ENCODE data around the gene ERGIC1. TPM values are rescaled to one million over a fixed set of nuclear protein-coding genes. Genes with fewer than 3 reads are reported as not detected.

Gene ERGIC1
- total RNA-seq, 4 donors from 2014 or later, result 60.9 to 123 (median 99.3) TPM

DNA sequence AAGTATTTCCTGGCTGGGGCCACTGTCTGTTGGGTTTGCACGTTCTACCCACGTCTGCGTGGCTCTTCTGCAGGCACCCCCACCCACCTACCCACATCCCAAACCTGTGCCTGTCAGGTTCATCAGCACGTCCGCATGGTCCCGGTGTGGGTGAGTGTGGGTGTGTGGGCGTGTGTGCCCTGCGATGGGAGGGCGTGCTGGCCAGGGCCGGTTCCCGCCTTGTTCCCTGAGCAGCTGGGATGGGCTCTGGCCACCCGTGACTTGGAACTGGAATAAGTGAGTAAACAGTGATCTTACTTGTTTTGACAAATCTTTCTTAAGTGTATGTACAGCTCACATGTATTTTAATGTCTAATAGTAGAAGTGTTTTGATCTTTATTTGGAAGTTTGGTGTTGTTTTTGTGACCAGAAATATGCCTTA lies 20.4 kb downstream of the ERGIC1 start:
- peak; percentile 62 to 67 for DNase-seq (ENCODE audit: low spot score in 2 of 2)
- no peaks in the 10 kb centered on the region for H3K36me3 ChIP-seq
- no peak overlapping the region for H3K4me3 ChIP-seq
- WGBS, 2 donors, result 43 to 47% methylated on average over 12 of the region's 12 CpGs
- H3K27ac ChIP-seq, result peak overlapping the region; percentile 66 to 91 (median 79)
- peaks cover 0 to 82% (median 48%) of the 10 kb centered on the region in 4 donors for H3K4me1 ChIP-seq
- TF ChIP-seq POLR2A (IDR thresholded peaks at IDR 0.05) (peak in 1 of 2 donors; percentile 24), EP300 (IDR thresholded peaks at IDR 0.05) (peak; percentile 55 to 82)
- TF ChIP-seq, protein P1, sequence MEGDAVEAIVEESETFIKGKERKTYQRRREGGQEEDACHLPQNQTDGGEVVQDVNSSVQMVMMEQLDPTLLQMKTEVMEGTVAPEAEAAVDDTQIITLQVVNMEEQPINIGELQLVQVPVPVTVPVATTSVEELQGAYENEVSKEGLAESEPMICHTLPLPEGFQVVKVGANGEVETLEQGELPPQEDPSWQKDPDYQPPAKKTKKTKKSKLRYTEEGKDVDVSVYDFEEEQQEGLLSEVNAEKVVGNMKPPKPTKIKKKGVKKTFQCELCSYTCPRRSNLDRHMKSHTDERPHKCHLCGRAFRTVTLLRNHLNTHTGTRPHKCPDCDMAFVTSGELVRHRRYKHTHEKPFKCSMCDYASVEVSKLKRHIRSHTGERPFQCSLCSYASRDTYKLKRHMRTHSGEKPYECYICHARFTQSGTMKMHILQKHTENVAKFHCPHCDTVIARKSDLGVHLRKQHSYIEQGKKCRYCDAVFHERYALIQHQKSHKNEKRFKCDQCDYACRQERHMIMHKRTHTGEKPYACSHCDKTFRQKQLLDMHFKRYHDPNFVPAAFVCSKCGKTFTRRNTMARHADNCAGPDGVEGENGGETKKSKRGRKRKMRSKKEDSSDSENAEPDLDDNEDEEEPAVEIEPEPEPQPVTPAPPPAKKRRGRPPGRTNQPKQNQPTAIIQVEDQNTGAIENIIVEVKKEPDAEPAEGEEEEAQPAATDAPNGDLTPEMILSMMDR (IDR thresholded peaks at IDR 0.05), result no peak
- H3K9me3 ChIP-seq, result no peaks in the 10 kb centered on the region
- H3K27me3 ChIP-seq, result no peaks in the 10 kb centered on the region

DNA sequence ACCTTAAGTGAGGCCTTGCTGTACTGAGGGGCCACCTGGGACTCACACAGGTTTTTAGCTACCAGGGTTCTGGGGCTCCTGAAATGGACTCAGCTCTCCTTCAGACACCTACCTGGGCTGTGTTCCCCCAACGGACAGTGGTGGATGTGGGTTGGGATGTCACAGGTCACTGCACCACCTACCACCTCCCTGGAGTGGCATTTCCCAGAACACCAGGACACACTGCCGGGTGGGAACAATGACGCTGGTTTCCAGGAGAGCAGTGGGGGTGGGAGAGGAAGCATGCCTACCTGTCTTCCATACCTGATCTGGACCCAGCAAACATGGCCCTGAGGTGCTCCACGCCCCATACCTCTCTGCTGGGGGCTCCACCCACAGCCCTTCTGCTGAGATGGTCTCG lies 20.9 kb downstream of the ERGIC1 start:
- H3K36me3 ChIP-seq, result no peaks in the 10 kb centered on the region
- no peaks in the 10 kb centered on the region for H3K27me3 ChIP-seq
- no peaks in the 10 kb centered on the region for H3K9me3 ChIP-seq
- H3K27ac ChIP-seq, result peak overlapping the region; percentile 66 to 91 (median 79)
- no peak overlapping the region for H3K4me3 ChIP-seq
- WGBS, 2 donors, result 86 to 92% methylated on average over 5 of the region's 5 CpGs
- peaks cover 0 to 82% (median 50%) of the 10 kb centered on the region in 4 donors for H3K4me1 ChIP-seq
- no peak for DNase-seq (ENCODE audit: low spot score in 2 of 2)
- TF ChIP-seq, protein P1 (IDR thresholded peaks at IDR 0.05), result no peak
- TF ChIP-seq POLR2A (IDR thresholded peaks at IDR 0.05) (no peak), EP300 (IDR thresholded peaks at IDR 0.05) (no peak)

DNA sequence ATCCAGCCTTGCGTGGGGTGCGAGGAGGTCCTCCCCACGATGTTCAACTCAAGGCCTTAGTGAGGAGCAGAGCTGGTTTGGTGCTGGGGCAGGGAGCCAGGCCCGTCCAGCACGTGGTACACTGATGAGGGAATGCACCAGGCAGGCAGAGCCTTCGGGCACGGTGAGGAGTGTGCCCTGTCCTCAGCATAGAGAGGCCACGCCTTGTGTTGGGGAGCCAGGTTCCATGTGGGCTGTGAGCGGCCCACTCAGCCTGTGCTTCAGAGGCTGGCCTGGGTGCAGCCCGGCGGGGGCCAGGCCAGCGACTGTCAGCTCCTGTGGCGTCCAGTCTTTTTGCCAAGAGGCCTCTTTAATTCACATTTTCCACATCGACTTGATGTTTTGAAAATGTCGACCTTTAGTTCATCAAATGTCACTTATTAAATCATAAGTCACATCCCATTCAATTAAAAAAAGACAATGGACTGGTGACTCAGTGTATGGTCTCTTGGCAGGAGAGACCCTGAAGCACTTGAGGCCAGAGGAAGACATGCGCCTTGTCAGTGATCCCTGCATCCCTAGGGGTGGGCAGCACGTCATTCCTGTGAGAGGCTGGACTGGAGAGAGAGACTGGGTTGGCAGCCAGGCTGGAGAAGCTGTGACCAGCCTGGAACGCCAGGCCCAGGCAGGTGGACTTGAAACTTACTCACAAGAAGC lies 21.7 kb downstream of the ERGIC1 start:
- Histone ChIP-seq H3K4me1 (peaks cover 4 to 86% (median 54%) of the 10 kb centered on the region in 4 donors), H3K9me3 (no peaks in the 10 kb centered on the region), H3K4me3 (no peak overlapping the region), H3K27ac (peak overlapping the region; percentile 66 to 91 (median 79)), H3K27me3 (no peaks in the 10 kb centered on the region), H3K36me3 (no peaks in the 10 kb centered on the region)
- no peak for TF ChIP-seq POLR2A (IDR thresholded peaks at IDR 0.05)
- TF ChIP-seq, protein P1 (IDR thresholded peaks at IDR 0.05), result no peak
- peak in 1 of 2 donors; percentile 37 for TF ChIP-seq EP300 (IDR thresholded peaks at IDR 0.05)
- 43 to 56% methylated on average over 15 to 16 of the region's 18 CpGs for WGBS, 2 donors
- no peak for DNase-seq (ENCODE audit: low spot score in 2 of 2)

DNA sequence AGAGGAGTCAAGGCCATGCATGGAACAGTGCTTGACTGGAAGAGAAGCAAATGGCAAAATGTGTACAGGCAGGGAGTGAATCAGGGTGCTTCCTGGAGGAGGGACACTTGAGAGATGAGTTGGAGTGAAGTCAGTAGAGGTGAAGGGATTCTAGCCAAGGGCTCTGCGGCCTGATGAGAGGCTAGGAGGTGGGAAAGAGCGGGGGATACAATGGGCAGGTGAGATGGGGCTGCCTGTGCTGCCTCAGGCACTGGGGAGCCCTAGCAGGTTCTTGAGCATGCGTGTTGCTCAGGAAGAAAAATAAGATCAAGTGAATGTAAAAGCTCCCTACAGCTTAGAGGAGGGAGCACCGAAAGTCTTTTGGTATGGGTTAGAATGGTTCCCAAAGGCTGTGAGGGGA lies 22.3 kb downstream of the ERGIC1 start:
- Histone ChIP-seq H3K4me3 (no peak overlapping the region), H3K36me3 (no peaks in the 10 kb centered on the region), H3K4me1 (peaks cover 5 to 91% (median 60%) of the 10 kb centered on the region in 4 donors), H3K27me3 (no peaks in the 10 kb centered on the region), H3K9me3 (no peaks in the 10 kb centered on the region), H3K27ac (peak overlapping the region; percentile 66 to 91 (median 79))
- no peak for DNase-seq (ENCODE audit: low spot score in 2 of 2)
- no peak for TF ChIP-seq POLR2A (IDR thresholded peaks at IDR 0.05)
- TF ChIP-seq, protein P1 (IDR thresholded peaks at IDR 0.05), result no peak
- no peak for TF ChIP-seq EP300 (IDR thresholded peaks at IDR 0.05)
- 92 to 96% methylated on average over 4 of the region's 4 CpGs for WGBS, 2 donors

DNA sequence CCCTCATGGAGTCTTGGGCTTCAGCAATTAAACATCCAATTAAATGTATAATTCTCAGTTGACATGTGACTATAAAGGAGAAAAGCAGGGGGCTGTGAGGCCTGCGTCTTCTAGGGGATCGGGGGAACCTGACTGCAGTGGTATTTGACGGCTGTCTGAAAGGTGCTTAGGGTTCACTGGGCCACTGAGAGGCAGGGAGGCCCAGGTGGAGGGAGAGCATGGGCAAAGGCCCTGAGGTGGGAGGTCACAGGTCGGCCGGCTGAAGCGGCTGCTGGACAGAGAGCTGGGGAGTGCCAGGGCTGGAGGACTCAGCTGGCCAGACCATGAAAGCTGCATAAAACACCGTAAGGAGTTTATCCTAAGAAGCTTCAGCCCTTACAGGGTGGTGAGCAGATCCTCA lies 23.9 kb downstream of the ERGIC1 start:
- Histone ChIP-seq H3K36me3 (no peaks in the 10 kb centered on the region), H3K4me3 (no peak overlapping the region), H3K4me1 (peaks cover 8 to 97% (median 68%) of the 10 kb centered on the region in 4 donors), H3K27me3 (no peaks in the 10 kb centered on the region), H3K27ac (peak overlapping the region; percentile 81 to 91 (median 88)), H3K9me3 (no peaks in the 10 kb centered on the region)
- TF ChIP-seq, protein P1 (IDR thresholded peaks at IDR 0.05), result no peak
- no peak for TF ChIP-seq POLR2A (IDR thresholded peaks at IDR 0.05)
- no peak for TF ChIP-seq EP300 (IDR thresholded peaks at IDR 0.05)
- DNase-seq (ENCODE audit: low spot score in 2 of 2), result no peak
- 85 to 90% methylated on average over 7 of the region's 7 CpGs for WGBS, 2 donors

Measured in tibial nerve (tissue), 4 donors.